Psoas muscle (tissue), 8 donors: Measurements from ENCODE around the gene REV1. TPM values are rescaled to one million over a fixed set of nuclear protein-coding genes. Genes with fewer than 3 reads are reported as not detected.

ENCODE experiments used
- ATAC-seq, 4 donors: fragments of 200-7000 bp; cut with Tn5 transposase; one replicate each; pipeline ENCODE4 v1.9.1; 2020; ENCODE audit warnings: moderate library complexity in 3 of 4, mild to moderate bottlenecking in 2 of 4
- DNase-seq, 2 donors: peaks; one replicate each; pipeline ENCODE4 v3.0.0-alpha.2; 2020
- H3K27ac ChIP-seq: fragments of 200-600 bp; one replicate; pipeline ENCODE4 v1.8.0; 2022
- H3K27me3 ChIP-seq, 3 donors: fragments of 200-600 bp in 1 of 3; one replicate each; pipeline versions ENCODE4 v1.6.1 to v1.8.0; 2013 to 2022; ENCODE audit warnings: low read length in 2 of 3, mild to moderate bottlenecking in 2 of 3, moderate library complexity in 1 of 3; ENCODE audit not compliant: insufficient read depth in 3 of 3
- H3K36me3 ChIP-seq, 2 donors: fragments of 200-600 bp in 1 of 2; one replicate each; pipeline versions ENCODE4 v1.6.1 to v1.8.0; 2013 to 2022; ENCODE audit warnings: low read depth in 1 of 2, mild to moderate bottlenecking in 1 of 2, moderate library complexity in 1 of 2; ENCODE audit not compliant: insufficient read depth in 1 of 2
- H3K4me1 ChIP-seq: fragments of 200-600 bp; one replicate; pipeline ENCODE4 v1.8.0; 2022
- H3K4me3 ChIP-seq: fragments of 200-600 bp; one replicate; pipeline ENCODE4 v1.8.0; 2022; ENCODE audit warnings: mild to moderate bottlenecking
- H3K9me3 ChIP-seq: fragments of 200-600 bp; one replicate; pipeline ENCODE4 v1.8.0; 2022
- CTCF ChIP-seq: fragments of 200-600 bp; IDR thresholded peaks from one replicate; pipeline ENCODE4 v1.8.0; 2022; ENCODE audit warnings: antibody characterized with exemption
- WGBS, 3 donors: extraction: QIAGEN DNeasy Blood & Tissue Kit; methylation state at CpG; one replicate each; pipeline versions ENCODE4 v1.1.6 to v1.1.7; 2013; 5-methylcytosine and 5-hydroxymethylcytosine counted together
- intact Hi-C, 2 donors: fragments of 100-400 bp; cut with DNase I; formaldehyde crosslinking; loops; one replicate each; pipeline versions ENCODE4 v1.11.0 to v1.14.2; 2022
- polyA plus RNA-seq, 3 donors: library from polyadenylated mRNA; stranded (reverse); fragments of 200-250 nt; gene quantifications; one replicate each; pipeline ENCODE4 v1.2.3, GENCODE V29; 2013
- total RNA-seq, 4 donors: library from RNA; stranded (reverse); fragmentation: NEBNext Ultra II Directional in 2 of 4; extraction: Animal tissue kit (Norgen Biotek cat#: 25700) in 2 of 4; gene quantifications; one replicate each; pipeline versions ENCODE4 v1.2.1 to v1.2.4, GENCODE V29; 2021 to 2023
- donor health status: healthy with polysubstance abuse.
- donor health status: DM: no; HTN: no; CAD: no; lungs with moderate emphysema.
- donor health status: Bipolar disorder and iron deficiency.
- donor health status: healthy.
- donor health status: DM: yes; HTN: yes; CAD: no.
- donor health status: DM: no; HTN: no; CAD: no.
- donor health status: DM: no; HTN: no; CAD: no.
- donor health status: DM: yes; HTN: yes; CAD: no.

Gene REV1
- total and polyA plus RNA-seq, 7 donors = 9.1 to 26.0 (median 19.9) TPM

- no peak for DNase-seq
- WGBS, 3 donors = 83 to 88% (median 86%) methylated on average over 3 of the region's 3 CpGs
- intact Hi-C loops = no loop called here
- TF ChIP-seq CTCF = no peak
- Histone ChIP-seq H3K4me3 (no peak overlapping the region), H3K9me3 (no peaks in the 10 kb centered on the region), H3K4me1 (peaks cover 7% of the 10 kb centered on the region), H3K36me3 (peaks cover 21 to 100% of the 10 kb centered on the region in 2 donors), H3K27ac (no peak overlapping the region), H3K27me3 (no peaks in the 10 kb centered on the region)
- ATAC-seq = peak in 1 of 4 donors; percentile 30
These were observed 94.2 kb downstream of the REV1 start for GRCh38 chr2:99395589-99396130.

GRCh38 chr2:99389946-99390345 lies 99.9 kb downstream of the REV1 start:
- H3K4me1 ChIP-seq = peaks cover 5% of the 10 kb centered on the region
- ATAC-seq (peak in 1 of 4 donors; percentile 43), DNase-seq (no peak)
- no peak overlapping the region for H3K4me3 ChIP-seq
- 92 to 96% (median 96%) methylated on average over 3 of the region's 3 CpGs for WGBS, 3 donors
- no peaks in the 10 kb centered on the region for H3K9me3 ChIP-seq
- H3K36me3 ChIP-seq = peaks cover 2 to 68% of the 10 kb centered on the region in 2 donors
- H3K27ac ChIP-seq = peak overlapping the region; percentile 65
- no peaks in the 10 kb centered on the region for H3K27me3 ChIP-seq
- TF ChIP-seq CTCF = no peak
- intact Hi-C loops = no loop called here

- Histone ChIP-seq H3K9me3 (no peaks in the 10 kb centered on the region), H3K27me3 (no peaks in the 10 kb centered on the region), H3K4me3 (peak overlapping the region; percentile 11), H3K36me3 (peaks cover 2 to 68% of the 10 kb centered on the region in 2 donors), H3K4me1 (peaks cover 5% of the 10 kb centered on the region), H3K27ac (peak overlapping the region; percentile 65)
- intact Hi-C loops = no loop called here
- TF ChIP-seq CTCF = no peak
- ATAC-seq (peak; percentile 81 to 89 (median 88)), DNase-seq (no peak)
- 28 to 41% (median 33%) methylated on average over 2 of the region's 2 CpGs for WGBS, 3 donors
These were observed 100.4 kb downstream of the REV1 start for GRCh38 chr2:99389371-99389770.

GRCh38 chr2:99388892-99389291 lies 100.9 kb downstream of the REV1 start:
- DNase-seq (no peak), ATAC-seq (peak; percentile 67 to 89 (median 78))
- no peaks in the 10 kb centered on the region for H3K27me3 ChIP-seq
- 26 to 37% (median 33%) methylated on average over 2 of the region's 2 CpGs for WGBS, 3 donors
- H3K4me1 ChIP-seq = peaks cover 5% of the 10 kb centered on the region
- H3K4me3 ChIP-seq = peak overlapping the region; percentile 11
- H3K9me3 ChIP-seq = no peaks in the 10 kb centered on the region
- intact Hi-C loops = no loop called here
- H3K36me3 ChIP-seq = peaks cover 2 to 66% of the 10 kb centered on the region in 2 donors
- peak overlapping the region; percentile 65 for H3K27ac ChIP-seq
- no peak for TF ChIP-seq CTCF

- intact Hi-C loops = no loop called here
- TF ChIP-seq CTCF = no peak
- Histone ChIP-seq H3K9me3 (no peaks in the 10 kb centered on the region), H3K4me1 (peaks cover 5% of the 10 kb centered on the region), H3K27ac (no peak overlapping the region), H3K27me3 (no peaks in the 10 kb centered on the region), H3K4me3 (no peak overlapping the region), H3K36me3 (peaks cover 2 to 63% of the 10 kb centered on the region in 2 donors)
- 96 to 97% (median 96%) methylated on average over 2 of the region's 2 CpGs for WGBS, 3 donors
- ATAC-seq (no peak), DNase-seq (no peak)
These were observed 103.8 kb downstream of the REV1 start for GRCh38 chr2:99386011-99386410.
